GM04503 (cell line): ENCODE data around the gene RRBP1.

Experiments used
- DNase-seq: peaks from one replicate; pipeline ENCODE4 v3.0.0-alpha.2; 2012; ENCODE audit warnings: low read depth

Gene RRBP1

GRCh38 chr20:17633850-17634500 is 48.1 kb downstream of the RRBP1 start:
- no peak for DNase-seq

- DNase-seq: no peak
Observed at GRCh38 chr20:17633221-17633849, 48.7 kb downstream of the RRBP1 start.

- DNase-seq: no peak
Observed at GRCh38 chr20:17631576-17632319, 50.3 kb downstream of the RRBP1 start.

- DNase-seq: no peak
Observed at GRCh38 chr20:17630806-17631195, 51.2 kb downstream of the RRBP1 start.

- DNase-seq: no peak
Observed at GRCh38 chr20:17630151-17630805, 51.8 kb downstream of the RRBP1 start.

GRCh38 chr20:17629678-17630089 is 52.4 kb downstream of the RRBP1 start:
- DNase-seq: no peak

GRCh38 chr20:17629025-17629424 is 53.0 kb downstream of the RRBP1 start:
- DNase-seq: no peak

GRCh38 chr20:17628101-17628841 is 53.8 kb downstream of the RRBP1 start:
- DNase-seq: no peak

GRCh38 chr20:17627101-17627955 is 54.7 kb downstream of the RRBP1 start:
- DNase-seq: no peak

GRCh38 chr20:17626217-17627007 is 55.6 kb downstream of the RRBP1 start:
- DNase-seq: no peak

- no peak for DNase-seq
Observed at GRCh38 chr20:17625246-17626051, 56.6 kb downstream of the RRBP1 start.

- no peak for DNase-seq
Observed at GRCh38 chr20:17624551-17625245, 57.3 kb downstream of the RRBP1 start.

- no peak for DNase-seq
Observed at GRCh38 chr20:17624070-17624469, 58.0 kb downstream of the RRBP1 start.

- DNase-seq: no peak
Observed at GRCh38 chr20:17622851-17623508, 59.1 kb downstream of the RRBP1 start.

GRCh38 chr20:17622086-17622850 is 59.8 kb downstream of the RRBP1 start:
- no peak for DNase-seq

GRCh38 chr20:17621229-17621968 is 60.6 kb downstream of the RRBP1 start:
- DNase-seq: no peak
